ENCODE data around the gene ARHGEF1. TPM values are rescaled to one million over a fixed set of nuclear protein-coding genes. Genes with fewer than 3 reads are reported as not detected.

The ARHGEF1 gene
- total RNA-seq, 1 experiment from 2014 or later = 50.8 TPM

- ATAC-seq (no peak), DNase-seq (no peak)
- POLR2A ChIA-PET (ENCODE audit: unreplicated experiment) = no interaction called here
- Histone ChIP-seq H3K27me3 (ENCODE audit: low read length) (no peaks in the 10 kb centered on the region), H3K36me3 (ENCODE audit: low read depth, low read length) (peaks cover 21% of the 10 kb centered on the region; the same call in 1 of the 2 replicates), H3K9me3 (ENCODE audit: low read length) (no peaks in the 10 kb centered on the region), H4K20me1 (ENCODE audit: low read length) (no peaks in the 10 kb centered on the region), H3F3A (ENCODE audit: low read length, unreplicated experiment) (no peaks in the 10 kb centered on the region), H3K9ac (ENCODE audit: low read length) (no peak overlapping the region), H3K4me2 (ENCODE audit: low read length) (no peak overlapping the region), H3K27ac (ENCODE audit: low read length) (no peak overlapping the region), H2AFZ (ENCODE audit: low read length) (no peak overlapping the region), H3K9me2 (replicated peaks; ENCODE audit: low read length) (no peaks in the 10 kb centered on the region), H3K4me3 (ENCODE audit: low read length) (no peak overlapping the region), H3K4me1 (ENCODE audit: insufficient read depth, low read length) (peaks cover 18% of the 10 kb centered on the region), H3K79me2 (ENCODE audit: low read length) (no peaks in the 10 kb centered on the region)
- no TSS peak for BruUV-seq (replicated peaks)
- intact Hi-C loops (cut with micrococcal nuclease) = no loop called here
- TF ChIP-seq CTCF (conservative IDR thresholded peaks at IDR 0.05; ENCODE audit: low read depth, low read length) (no peak), EZH2 (IDR thresholded peaks at IDR 0.05; ENCODE audit: low read length, unreplicated experiment) (no peak), EZH2phosphoT487 (IDR thresholded peaks at IDR 0.05; ENCODE audit: borderline replicate concordance, low read length) (no peak)
- CTCF ChIA-PET = no interaction called here
These were observed 22.5 kb downstream of the ARHGEF1 start for GRCh38 chr19:41905273-41906002.

DNA sequence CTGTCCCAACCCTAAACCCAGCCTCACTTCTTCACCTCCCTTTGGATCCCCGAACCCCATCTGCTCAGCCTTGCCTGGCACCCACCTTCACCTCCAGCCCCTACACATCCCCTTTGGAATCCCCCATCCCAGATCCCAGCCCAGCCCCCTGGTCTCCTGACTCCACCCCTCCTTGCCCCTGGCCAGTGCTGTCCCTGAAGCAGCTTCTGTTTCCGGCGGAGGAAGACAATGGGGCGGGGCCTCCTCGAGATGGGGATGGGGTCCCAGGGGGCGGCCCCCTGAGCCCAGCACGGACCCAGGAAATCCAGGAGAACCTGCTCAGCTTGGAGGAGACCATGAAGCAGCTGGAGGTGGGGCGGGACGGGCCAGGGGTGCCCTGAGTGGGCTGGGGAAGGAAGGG is 23.3 kb downstream of the ARHGEF1 start:
- Histone ChIP-seq H3K4me2 (ENCODE audit: low read length) (no peak overlapping the region), H3K4me1 (ENCODE audit: insufficient read depth, low read length) (peaks cover 18% of the 10 kb centered on the region), H2AFZ (ENCODE audit: low read length) (no peak overlapping the region), H3K9me2 (replicated peaks; ENCODE audit: low read length) (no peaks in the 10 kb centered on the region), H4K20me1 (ENCODE audit: low read length) (no peaks in the 10 kb centered on the region), H3K4me3 (ENCODE audit: low read length) (no peak overlapping the region), H3K27me3 (ENCODE audit: low read length) (no peaks in the 10 kb centered on the region), H3K9me3 (ENCODE audit: low read length) (no peaks in the 10 kb centered on the region), H3K79me2 (ENCODE audit: low read length) (no peaks in the 10 kb centered on the region), H3K9ac (ENCODE audit: low read length) (no peak overlapping the region), H3K27ac (ENCODE audit: low read length) (no peak overlapping the region), H3F3A (ENCODE audit: low read length, unreplicated experiment) (no peaks in the 10 kb centered on the region), H3K36me3 (ENCODE audit: low read depth, low read length) (peaks cover 21% of the 10 kb centered on the region; the same call in 1 of the 2 replicates)
- TF ChIP-seq EZH2 (IDR thresholded peaks at IDR 0.05; ENCODE audit: low read length, unreplicated experiment) = no peak
- no peak for TF ChIP-seq CTCF (conservative IDR thresholded peaks at IDR 0.05; ENCODE audit: low read depth, low read length)
- no peak for TF ChIP-seq EZH2phosphoT487 (IDR thresholded peaks at IDR 0.05; ENCODE audit: borderline replicate concordance, low read length)
- ATAC-seq = no peak
- ChIA-PET POLR2A (ENCODE audit: unreplicated experiment) (no interaction called here), CTCF (no interaction called here)
- no peak for DNase-seq
- intact Hi-C loops (cut with micrococcal nuclease) = no loop called here
- BruUV-seq (replicated peaks) = no TSS peak

DNA sequence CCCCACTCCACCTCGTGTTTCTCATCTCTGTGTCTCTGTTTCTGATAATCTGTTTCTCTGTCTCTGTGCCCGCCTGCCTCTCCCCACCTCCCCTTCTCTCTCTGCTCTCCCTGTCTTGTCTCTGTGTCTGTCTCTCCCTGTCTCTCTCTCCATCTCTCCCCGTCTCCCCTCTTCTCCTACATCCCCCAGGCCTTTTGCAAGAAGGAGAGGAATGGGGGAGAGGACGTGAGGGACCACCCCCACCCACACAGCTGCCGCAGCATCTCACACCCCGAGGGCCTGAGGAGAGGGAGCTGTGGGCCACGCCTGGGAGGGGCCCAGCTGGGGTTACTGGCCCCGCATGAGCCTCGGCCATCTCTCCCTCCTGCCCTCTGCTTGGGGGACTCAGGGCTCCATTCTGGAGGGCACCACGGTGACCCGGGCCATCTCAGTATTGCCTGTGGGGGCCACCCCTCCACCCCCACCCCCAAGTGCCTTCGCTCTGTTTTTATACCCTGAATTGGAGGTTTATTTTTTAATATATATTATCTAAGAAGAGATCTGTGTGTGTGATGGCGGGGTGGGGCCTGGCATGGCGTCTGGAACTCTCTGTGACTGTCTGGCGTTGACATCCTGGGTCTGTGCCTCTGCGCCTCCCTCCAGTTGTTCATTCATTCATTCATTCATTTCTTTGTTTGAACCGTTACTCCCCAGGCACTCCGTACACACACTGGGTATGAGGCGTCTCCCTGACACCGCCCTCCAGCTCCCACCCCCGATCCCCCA is 24.1 kb downstream of the ARHGEF1 start:
- TSS peak; percentile 8 for BruUV-seq (replicated peaks)
- no peak for DNase-seq
- POLR2A ChIA-PET (ENCODE audit: unreplicated experiment) = no interaction called here

More for the DNA sequence above, 24.1 kb downstream of the ARHGEF1 start:
- H3K4me1 ChIP-seq (ENCODE audit: insufficient read depth, low read length) = peaks cover 18% of the 10 kb centered on the region
- H2AFZ ChIP-seq (ENCODE audit: low read length) = no peak overlapping the region
- CTCF ChIA-PET = no interaction called here
- no peak overlapping the region for H3K4me2 ChIP-seq (ENCODE audit: low read length)
- H3F3A ChIP-seq (ENCODE audit: low read length, unreplicated experiment) = no peaks in the 10 kb centered on the region
- ATAC-seq = no peak
- peaks cover 21% of the 10 kb centered on the region; the same call in 1 of the 2 replicates for H3K36me3 ChIP-seq (ENCODE audit: low read depth, low read length)
- H3K27ac ChIP-seq (ENCODE audit: low read length) = no peak overlapping the region
- no peak overlapping the region for H3K4me3 ChIP-seq (ENCODE audit: low read length)
- TF ChIP-seq EZH2phosphoT487 (IDR thresholded peaks at IDR 0.05; ENCODE audit: borderline replicate concordance, low read length) (no peak), EZH2 (IDR thresholded peaks at IDR 0.05; ENCODE audit: low read length, unreplicated experiment) (no peak), CTCF (conservative IDR thresholded peaks at IDR 0.05; ENCODE audit: low read depth, low read length) (no peak)
- peaks cover 6% of the 10 kb centered on the region for H3K27me3 ChIP-seq (ENCODE audit: low read length)
- no peaks in the 10 kb centered on the region for H3K79me2 ChIP-seq (ENCODE audit: low read length)
- no peak overlapping the region for H3K9ac ChIP-seq (ENCODE audit: low read length)
- no peaks in the 10 kb centered on the region for H4K20me1 ChIP-seq (ENCODE audit: low read length)
- no peaks in the 10 kb centered on the region for H3K9me3 ChIP-seq (ENCODE audit: low read length)
- intact Hi-C loops (cut with micrococcal nuclease) = no loop called here
- H3K9me2 ChIP-seq (replicated peaks; ENCODE audit: low read length) = no peaks in the 10 kb centered on the region
